K562 (cell line): ENCODE results near the gene KLHL15. TPM values are rescaled to one million over a fixed set of nuclear protein-coding genes. Genes with fewer than 3 reads are reported as not detected.

Experiments used
- CAMTA2 ChIP-seq: fragments of 250-450 bp; sonication (Bioruptor Pico); conservative IDR thresholded peaks from 2 replicates; pipeline ENCODE4 v1.5.1; 2022
- CBFA2T2 ChIP-seq: fragments of 450-650 bp; conservative IDR thresholded peaks from 2 replicates; pipeline ENCODE4 v1.6.1; 2017; ENCODE audit warnings: mild to moderate bottlenecking
- DLX4 ChIP-seq: fragments of 250-450 bp; sonication (Bioruptor Pico); IDR thresholded peaks from 2 replicates; pipeline ENCODE4 v1.6.1; 2021; ENCODE audit warnings: mild to moderate bottlenecking
- EP300 ChIP-seq: IDR thresholded peaks from 2 replicates; pipeline ENCODE4 v1.6.1; 2012; ENCODE audit warnings: low read length, improper control_type of control experiment
- FOS ChIP-seq: IDR thresholded peaks from 3 replicates; pipeline ENCODE4 v1.6.1; 2011; ENCODE audit not compliant: insufficient read length; ENCODE audit errors: extremely low read depth
- GATAD2A ChIP-seq: fragments of 450-650 bp; IDR thresholded peaks from 2 replicates; pipeline ENCODE4 v1.6.1; 2017
- HDGF ChIP-seq: fragments of 450-650 bp; IDR thresholded peaks from 2 replicates; pipeline ENCODE4 v1.6.1; 2016
- HINFP ChIP-seq: fragments of 450-650 bp; conservative IDR thresholded peaks from 2 replicates; pipeline ENCODE4 v1.6.1; 2016; ENCODE audit warnings: missing genetic modification characterization, low read depth, mild to moderate bottlenecking, control low read depth, missing compliant biosample characterization
- JUND ChIP-seq, 2 experiments: IDR thresholded peaks; 2 replicates in 1 of 2; 3 replicates in 1 of 2; pipeline ENCODE4 v1.6.1; 2011; ENCODE audit warnings: borderline replicate concordance in 2 of 2, low read depth in 2 of 2, low read length in 2 of 2, improper control_type of control experiment in 1 of 2, missing biosample characterization in 1 of 2, missing genetic modification characterization in 1 of 2, missing genetic modification reagents in 1 of 2
- MAFF ChIP-seq: IDR thresholded peaks from 2 replicates; pipeline ENCODE4 v1.6.1; 2012; ENCODE audit warnings: low read length, improper control_type of control experiment
- MAX ChIP-seq: sonication (generic); formaldehyde crosslinking; IDR thresholded peaks from 2 replicates; pipeline ENCODE4 v1.9.0; 2022; ENCODE audit warnings: mild to moderate bottlenecking, missing genetic modification reagents
- MAZ ChIP-seq, 2 experiments: fragments of 450-650 bp in 1 of 2; sonication (generic) in 1 of 2; formaldehyde crosslinking; IDR thresholded peaks in 1 of 2; conservative IDR thresholded peaks in 1 of 2; 2 replicates each; pipeline versions ENCODE4 v1.4.0 to v1.5.0; 2020; ENCODE audit warnings: mild to moderate bottlenecking in 1 of 2, missing genetic modification reagents in 1 of 2
- MCM3 ChIP-seq: fragments of 450-650 bp; IDR thresholded peaks from 2 replicates; pipeline ENCODE4 v1.6.1; 2016
- MED1 ChIP-seq: sonication (generic); formaldehyde crosslinking; IDR thresholded peaks from 2 replicates; pipeline ENCODE4 v1.8.1; 2023; ENCODE audit warnings: missing genetic modification reagents, borderline replicate concordance
- NR0B1 ChIP-seq: fragments of 450-650 bp; IDR thresholded peaks from one replicate; pipeline ENCODE4 v1.6.1; 2018; ENCODE audit warnings: mild to moderate bottlenecking, moderate library complexity; ENCODE audit not compliant: partially characterized antibody
- NR2C2 ChIP-seq, 2 experiments: fragments of 200-800 bp in 1 of 2; sonication (Bioruptor generic) in 1 of 2; sonication (generic) in 1 of 2; formaldehyde crosslinking in 1 of 2; IDR thresholded peaks; 2 replicates each; pipeline versions ENCODE4 v1.6.1 to v1.8.0; 2016 to 2022; ENCODE audit warnings: mild to moderate bottlenecking in 1 of 2, missing compliant biosample characterization in 1 of 2, missing genetic modification characterization in 1 of 2, missing genetic modification reagents in 1 of 2
- NR2F6 ChIP-seq: fragments of 450-650 bp; formaldehyde crosslinking; IDR thresholded peaks from 2 replicates; pipeline ENCODE4 v1.4.0; 2020; ENCODE audit warnings: mild to moderate bottlenecking
- PHF21A ChIP-seq: fragments of 450-650 bp; IDR thresholded peaks from 2 replicates; pipeline ENCODE4 v1.6.1; 2017; ENCODE audit warnings: low read depth, borderline replicate concordance
- POLR2AphosphoS5 ChIP-seq: IDR thresholded peaks from 2 replicates; pipeline ENCODE4 v1.6.1; 2011; ENCODE audit warnings: mild to moderate bottlenecking, low read depth, low read length, moderate library complexity; ENCODE audit not compliant: control insufficient read depth, insufficient read depth
- SLC30A9 ChIP-seq: fragments of 250-450 bp; sonication (Bioruptor Pico); IDR thresholded peaks from 2 replicates; pipeline ENCODE4 v1.8.0; 2022; ENCODE audit warnings: mild to moderate bottlenecking, moderate library complexity
- SMAD1 ChIP-seq: fragments of 150-350 bp; IDR thresholded peaks from 2 replicates; pipeline ENCODE4 v1.6.1; 2014; ENCODE audit warnings: low read length, low read depth; ENCODE audit not compliant: partially characterized antibody
- TBP ChIP-seq: optimal IDR thresholded peaks from 2 replicates; pipeline ENCODE3; 2011; ENCODE audit warnings: low read depth, low read length, improper control_type of control experiment
- ZC3H8 ChIP-seq: fragments of 450-650 bp; IDR thresholded peaks from 2 replicates; pipeline ENCODE4 v1.6.1; 2017
- ZEB2 ChIP-seq: fragments of 450-650 bp; IDR thresholded peaks from 2 replicates; pipeline ENCODE4 v1.6.1; 2016
- ZFX ChIP-seq: sonication (generic); formaldehyde crosslinking; IDR thresholded peaks from 2 replicates; pipeline ENCODE4 v1.8.0; 2022; ENCODE audit warnings: mild to moderate bottlenecking, missing genetic modification reagents, moderate library complexity
- ZNF263 ChIP-seq: sonication (generic); formaldehyde crosslinking; IDR thresholded peaks from 2 replicates; pipeline ENCODE4 v1.8.0; 2022; ENCODE audit warnings: mild to moderate bottlenecking, missing genetic modification reagents, borderline replicate concordance
- polyA plus RNA-seq, 8 experiments: library from polyadenylated mRNA; depleted of rRNA in 4 of 8; stranded (reverse) in 5 of 8; unstranded in 3 of 8; fragments of >200 nt; fragmentation: Nextera tagmentation in 2 of 8; fragmentation: Illumina TruSeq in 1 of 8; extraction: Ambion mirVana in 2 of 8; extraction: Trizol in 1 of 8; gene quantifications; 2 replicates each; pipeline versions ENCODE4 v1.2.1 to v1.2.3, GENCODE V29; 2011 to 2014; ENCODE audit warnings: inconsistent platforms in 1 of 8, missing spikeins in 1 of 8
- total RNA-seq, 7 experiments: library from RNA; depleted of rRNA in 6 of 7; stranded (reverse); fragments of >200 nt in 6 of 7; fragmentation: Illumina TruSeq in 2 of 7; extraction: Trizol in 2 of 7; gene quantifications; 2 replicates each; pipeline versions ENCODE4 v1.2.1 to v1.2.3, GENCODE V29; 2011 to 2021; ENCODE audit warnings: low replicate concordance in 1 of 7

The KLHL15 gene
- total and polyA plus RNA-seq, 9 of the 15 experiments (the other 6 are each of a cell fraction or from before 2014, with no cell fraction given): 3.0 to 12.4 (median 7.6) TPM

- 0 out of 2 replicates have a peak, but pooled peaks have one; percentile 14 for TF ChIP-seq ZEB2
- peak; percentile 55; the same call in 1 of the 2 replicates for TF ChIP-seq EP300
- TF ChIP-seq GATAD2A: peak; percentile 61; the same call in 1 of the 2 replicates
- TF ChIP-seq ZFX (CRISPR knock-in tag): peak; percentile 30; the same call in 1 of the 2 replicates
- TF ChIP-seq ZC3H8: no peak
- TF ChIP-seq ZNF263 (CRISPR knock-in tag): no peak
- no peak for TF ChIP-seq SLC30A9 (CRISPR knock-in tag)
- no peak for TF ChIP-seq PHF21A
- no peak for TF ChIP-seq DLX4 (CRISPR knock-in tag)
- no peak for TF ChIP-seq HDGF
- no peak for TF ChIP-seq MAFF
- no peak for TF ChIP-seq CAMTA2
- no peak for TF ChIP-seq POLR2AphosphoS5
- TF ChIP-seq NR0B1: no peak
- TF ChIP-seq FOS: no peak
- TF ChIP-seq MAX (CRISPR knock-in tag): no peak
- no peak for TF ChIP-seq MED1
- TF ChIP-seq HINFP (tag): peak; percentile 22; the same call in 1 of the 2 replicates
- TF ChIP-seq MAZ (CRISPR knock-in tag; conservative IDR thresholded peaks at IDR 0.05 in 1 of 2, IDR thresholded peaks at IDR 0.05 in 1 of 2): peak in 1 of 2 experiments; percentile 12; a peak in 1 of 4 replicates
- TF ChIP-seq NR2F6: no peak
- peak; percentile 18; the same call in 1 of the 2 replicates for TF ChIP-seq JUND (IDR thresholded peaks at IDR 0.05; ENCODE audit: borderline replicate concordance, low read depth, low read length)
- TF ChIP-seq JUND (tag; IDR thresholded peaks at IDR 0.05; ENCODE audit: borderline replicate concordance, low read depth, low read length): no peak
- TF ChIP-seq NR2C2 (CRISPR knock-in tag; IDR thresholded peaks at IDR 0.05): no peak
- no peak; the same call in 1 of the 2 replicates for TF ChIP-seq NR2C2 (tag; IDR thresholded peaks at IDR 0.05)
- no peak for TF ChIP-seq MCM3
- no peak for TF ChIP-seq SMAD1
- TF ChIP-seq TBP: peak; percentile 67
- TF ChIP-seq CBFA2T2: no peak
Observed at GRCh38 chrX:23952984-23953907, 73.7 kb downstream of the KLHL15 start (continued).
